Mucosa of gallbladder (tissue), 1 donor: ENCODE results near the gene NEUROG1. TPM values are rescaled to one million over a fixed set of nuclear protein-coding genes. Genes with fewer than 3 reads are reported as not detected.
"Not testable (repeated sequence)": the region's sequence is repeated elsewhere in the genome, so short reads cannot be mapped to it uniquely, and the experiment has no call there.

Experiments used
- DNase-seq: peaks from one replicate; pipeline ENCODE4 v3.0.0-alpha.2; 2020; ENCODE audit warnings: low spot score
- total RNA-seq: library from RNA; stranded (reverse); gene quantifications from one replicate; pipeline ENCODE4 v1.2.1, GENCODE V29; 2021
- donor health status: DM: no; HTN: no; CAD: no.

The NEUROG1 gene
- total RNA-seq, 1 donor from 2014 or later: not detected

- DNase-seq: no peak
Measured at GRCh38 chr5:135537271-135537670, 1.5 kb upstream of the NEUROG1 start.

DNA sequence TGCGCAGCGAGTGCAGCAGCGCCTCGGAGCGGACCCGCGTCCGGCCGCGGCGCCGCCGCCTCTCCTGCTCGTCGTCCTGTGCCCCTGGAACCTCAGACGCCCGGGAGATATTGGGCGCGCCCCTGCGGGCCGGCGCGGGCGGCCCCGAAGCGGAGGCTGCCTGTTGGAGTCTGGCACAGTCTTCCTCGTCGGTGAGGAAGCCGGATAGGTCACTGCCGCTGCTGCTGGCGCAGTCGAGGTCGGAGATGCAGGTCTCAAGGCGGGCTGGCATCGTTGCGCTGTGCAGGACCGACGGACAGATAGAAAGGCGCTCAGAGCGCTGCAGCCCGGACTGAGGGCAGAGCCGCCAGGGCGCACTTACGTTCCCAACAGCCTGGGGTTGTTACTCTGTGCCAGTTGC is 344 bp downstream of the NEUROG1 start:
- DNase-seq: no peak

GRCh38 chr5:135534609-135535419 is 950 bp downstream of the NEUROG1 start:
- no peak for DNase-seq

DNA sequence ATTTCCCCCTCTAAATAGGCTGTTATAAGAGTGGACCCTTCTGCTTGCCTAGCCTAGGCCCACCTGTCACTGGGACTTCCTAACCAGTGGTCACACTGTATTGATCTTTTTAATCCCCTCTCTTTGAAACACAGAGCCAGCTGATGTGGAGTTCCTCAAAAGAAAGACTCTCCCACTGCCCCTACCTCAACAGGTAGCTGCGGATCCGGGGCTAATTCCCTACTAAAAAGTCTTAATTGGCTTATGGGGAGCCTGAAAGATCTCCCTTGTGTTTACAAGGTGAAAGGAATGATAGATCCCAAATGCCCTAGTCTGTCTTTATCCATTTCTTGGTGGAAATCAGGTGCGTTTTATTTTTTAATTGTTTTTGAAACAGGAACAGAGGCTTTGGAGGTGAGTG is 2.0 kb downstream of the NEUROG1 start:
- DNase-seq: no peak

DNA sequence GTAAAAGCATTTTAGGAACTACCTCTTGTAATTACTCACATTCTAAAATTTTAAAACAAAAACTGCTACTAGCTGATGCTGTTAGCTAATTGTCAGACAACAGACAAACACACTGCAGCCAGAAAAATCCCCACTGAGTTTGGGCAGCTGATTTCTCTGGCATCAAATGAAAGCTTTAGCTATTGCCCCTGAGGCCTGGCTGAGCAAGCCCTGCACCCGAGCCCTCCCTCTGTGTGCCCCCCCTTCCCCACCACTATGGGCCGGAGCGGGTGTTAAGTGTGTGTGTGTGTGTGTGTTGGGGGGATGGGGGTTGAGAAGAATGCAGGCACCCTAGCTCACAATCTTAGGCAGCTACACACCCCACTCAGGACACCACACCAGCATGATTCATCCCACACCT is 2.4 kb downstream of the NEUROG1 start:
- DNase-seq: no peak

GRCh38 chr5:135529576-135529975 is 6.2 kb downstream of the NEUROG1 start:
- DNase-seq: not testable (repeated sequence)

DNA sequence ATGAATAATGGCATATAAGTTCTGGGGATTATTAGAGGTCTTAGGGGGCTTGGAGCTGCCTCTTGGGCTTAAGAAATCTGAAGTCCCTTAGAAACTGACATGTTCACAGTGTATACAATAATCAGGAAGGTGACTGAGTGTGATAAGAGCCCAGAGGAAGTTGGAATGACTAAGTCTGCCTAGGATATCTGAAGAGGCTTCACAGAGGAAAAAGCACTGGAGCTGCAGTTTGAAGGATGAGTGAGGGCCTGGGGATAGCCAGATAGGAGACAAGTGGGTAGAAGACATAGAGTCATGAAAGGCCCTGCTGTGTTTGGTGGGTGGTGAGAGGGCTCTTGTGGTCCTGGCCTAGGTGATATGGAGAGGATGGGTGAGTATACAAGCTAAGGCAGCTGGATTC is 8.8 kb downstream of the NEUROG1 start:
- DNase-seq: no peak

DNA sequence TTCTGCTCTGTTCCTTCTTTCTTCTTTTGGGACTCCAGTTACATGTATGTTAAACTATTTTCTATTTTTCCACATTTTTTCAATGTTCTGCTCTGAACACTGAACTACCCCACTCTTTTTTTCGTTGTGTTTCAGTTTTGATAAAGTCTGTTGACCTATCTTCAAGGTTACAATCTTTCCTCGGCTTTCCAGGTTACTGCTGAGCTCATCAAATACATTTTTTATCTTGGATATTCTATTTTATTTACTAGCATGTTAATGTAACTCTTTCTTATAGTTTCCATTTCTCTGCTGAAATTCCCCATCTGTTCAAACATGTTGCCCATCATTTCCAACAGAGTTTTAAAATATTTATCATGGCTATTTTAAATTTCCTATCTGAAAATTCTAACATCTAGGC is 13.8 kb downstream of the NEUROG1 start:
- no peak for DNase-seq

DNA sequence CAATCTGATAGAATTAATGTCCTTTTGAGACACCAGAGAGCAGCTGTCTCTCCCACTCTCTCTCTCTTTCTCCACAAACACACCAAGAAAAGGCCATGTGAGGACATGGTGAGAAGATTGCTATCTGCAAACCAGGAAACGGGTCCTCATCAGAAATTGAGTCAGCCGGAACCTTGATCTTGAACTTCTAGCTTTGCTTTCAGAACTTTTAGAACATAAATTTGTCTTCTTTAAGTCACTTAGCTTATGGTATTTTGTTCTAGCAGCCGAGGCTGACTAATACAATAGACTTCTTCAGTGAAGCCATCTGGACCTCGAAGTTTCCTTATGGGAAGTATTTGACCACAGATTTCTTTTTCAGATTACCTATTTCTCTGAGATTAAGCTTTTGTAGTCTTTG is 18.1 kb downstream of the NEUROG1 start:
- DNase-seq: no peak

DNA sequence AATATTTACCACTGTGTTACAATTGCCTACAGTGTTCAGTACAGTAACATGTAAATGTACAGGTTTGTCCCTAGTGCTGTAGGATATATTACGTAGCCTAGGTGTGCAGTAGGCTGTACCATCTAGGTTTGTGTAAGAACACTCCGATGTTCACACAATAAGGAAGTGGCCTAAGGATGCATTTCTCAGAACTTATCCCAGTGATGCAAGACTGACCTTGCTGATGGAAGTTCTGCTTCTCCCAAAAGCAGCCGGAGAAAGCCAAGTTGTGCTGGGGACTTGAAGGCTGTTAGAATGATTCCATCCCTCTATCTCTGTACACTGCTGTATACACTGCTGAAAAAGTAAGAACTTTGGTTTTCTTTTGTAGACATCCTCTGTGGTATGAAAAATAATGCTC is 21.6 kb downstream of the NEUROG1 start:
- no peak for DNase-seq

DNA sequence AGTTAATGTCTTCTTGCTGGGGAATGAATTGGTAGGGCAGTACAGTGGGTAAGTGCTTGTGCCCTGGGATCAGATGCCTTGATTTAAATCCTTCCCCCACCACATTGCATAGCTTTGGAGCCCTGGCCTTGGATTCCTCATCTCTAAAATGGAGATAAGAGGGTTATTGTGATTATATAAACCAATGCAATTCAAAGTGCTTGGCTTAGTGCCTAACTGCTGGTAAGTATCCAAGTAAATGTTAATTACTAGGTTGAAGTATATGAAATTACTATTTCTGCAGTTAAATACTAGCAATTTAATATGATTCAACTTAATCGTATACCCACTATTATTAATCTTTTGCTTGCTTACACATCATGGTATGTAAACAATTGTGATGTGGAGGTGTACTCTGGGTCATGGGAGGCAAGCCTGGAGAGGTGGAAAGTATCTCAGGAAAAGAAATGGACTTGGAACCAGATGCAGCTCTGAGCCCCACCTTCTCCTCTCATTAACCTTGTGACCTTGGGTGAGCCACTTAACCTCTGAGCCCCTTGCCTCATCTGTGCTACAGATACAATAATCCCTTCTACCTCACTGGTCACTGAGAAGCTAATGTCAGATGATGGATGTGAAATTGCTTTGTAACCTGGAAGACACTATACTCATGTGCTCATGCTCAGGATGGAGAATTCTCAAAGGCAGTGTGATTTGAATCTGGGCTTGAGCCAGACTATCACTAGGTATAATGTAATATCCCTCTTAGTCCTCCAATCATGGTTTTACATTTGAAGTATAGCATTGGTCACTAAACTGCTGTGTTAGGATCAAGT is 23.8 kb downstream of the NEUROG1 start:
- DNase-seq: no peak

DNA sequence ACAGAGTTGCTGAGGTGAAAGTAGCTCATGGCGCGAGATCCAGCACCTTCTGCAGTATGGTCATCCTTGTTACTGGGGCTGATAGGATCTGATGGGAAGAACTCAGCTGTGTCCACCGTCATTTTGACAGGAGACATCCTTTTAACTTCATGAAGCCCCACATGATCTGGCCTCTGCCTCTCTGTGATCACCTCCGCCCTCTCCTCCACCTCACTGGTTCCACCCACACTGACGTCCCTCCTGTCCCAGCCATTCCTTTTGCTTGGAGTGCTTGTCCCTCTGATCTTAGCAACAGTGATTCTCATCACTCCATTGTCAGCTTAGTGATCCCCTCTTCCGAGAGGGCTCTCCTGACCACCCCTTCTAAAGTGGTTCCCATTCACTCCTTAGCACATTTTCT is 25.8 kb downstream of the NEUROG1 start:
- DNase-seq: no peak

DNA sequence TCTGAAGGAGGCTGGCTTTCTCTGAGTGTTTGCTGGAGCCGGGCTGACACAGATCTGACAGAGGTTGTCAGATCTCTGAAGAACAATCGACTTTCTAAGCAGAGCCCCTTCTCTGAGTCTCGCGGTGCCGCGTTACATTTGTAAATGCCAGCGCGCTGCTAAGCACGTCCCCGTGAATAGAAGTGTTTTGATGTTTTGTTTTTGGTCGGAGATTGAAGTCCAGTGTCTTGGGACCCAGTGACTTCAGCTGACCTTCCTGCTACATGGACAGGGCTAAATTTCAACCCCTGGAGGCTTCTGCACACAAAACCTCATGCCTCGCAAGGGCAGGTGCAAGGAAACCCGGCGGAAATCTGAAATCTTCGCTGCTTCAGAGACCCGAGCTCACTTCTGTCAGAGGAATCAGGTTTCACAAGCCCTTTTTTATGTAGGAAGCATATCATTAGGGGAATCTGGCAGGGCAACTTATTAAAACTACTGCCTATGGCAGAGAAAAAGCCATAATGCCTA is 27.2 kb downstream of the NEUROG1 start:
- DNase-seq: no peak

DNA sequence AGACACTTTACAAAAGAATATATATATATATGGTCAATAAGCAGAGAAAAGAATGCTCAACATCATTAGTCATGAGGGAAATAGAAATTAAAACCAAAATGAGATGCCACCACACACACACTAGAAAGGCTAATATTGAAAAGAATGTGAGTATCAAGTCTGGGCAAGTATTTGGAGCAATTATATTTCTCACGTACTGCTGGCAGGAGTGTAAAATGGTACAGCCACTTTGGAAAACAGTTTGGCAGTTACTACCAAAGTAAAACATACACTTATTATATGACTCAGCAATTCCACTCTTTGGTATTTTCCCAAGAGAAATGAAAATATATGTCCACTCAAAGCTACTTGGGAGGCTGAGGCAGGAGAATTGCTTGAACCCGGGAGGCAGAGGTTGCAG is 29.8 kb downstream of the NEUROG1 start:
- no peak for DNase-seq

- DNase-seq: no peak
Measured at GRCh38 chr5:135504376-135504775, 31.4 kb downstream of the NEUROG1 start.

DNA sequence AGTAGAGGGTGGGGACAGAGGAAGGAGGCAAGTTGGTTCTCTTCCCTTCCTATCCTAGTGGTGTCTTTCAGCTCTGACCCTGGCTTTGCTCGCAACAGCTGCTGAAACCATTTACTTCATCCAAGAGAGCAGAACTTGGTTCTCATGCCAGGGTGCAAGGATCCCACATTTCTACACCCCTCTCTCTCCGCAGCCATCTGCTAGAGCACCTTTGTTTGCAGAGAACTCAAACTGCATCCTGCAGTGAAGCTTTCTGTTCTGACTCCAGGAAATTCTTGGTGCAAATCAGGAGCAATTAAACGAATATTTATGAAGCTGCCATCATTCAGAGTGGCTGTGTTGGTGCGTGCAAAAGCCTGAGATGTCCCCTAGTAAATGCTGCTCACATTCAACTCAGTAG is 31.9 kb downstream of the NEUROG1 start:
- DNase-seq: no peak

- DNase-seq: no peak
Measured at GRCh38 chr5:135502836-135503520, 32.8 kb downstream of the NEUROG1 start.

DNA sequence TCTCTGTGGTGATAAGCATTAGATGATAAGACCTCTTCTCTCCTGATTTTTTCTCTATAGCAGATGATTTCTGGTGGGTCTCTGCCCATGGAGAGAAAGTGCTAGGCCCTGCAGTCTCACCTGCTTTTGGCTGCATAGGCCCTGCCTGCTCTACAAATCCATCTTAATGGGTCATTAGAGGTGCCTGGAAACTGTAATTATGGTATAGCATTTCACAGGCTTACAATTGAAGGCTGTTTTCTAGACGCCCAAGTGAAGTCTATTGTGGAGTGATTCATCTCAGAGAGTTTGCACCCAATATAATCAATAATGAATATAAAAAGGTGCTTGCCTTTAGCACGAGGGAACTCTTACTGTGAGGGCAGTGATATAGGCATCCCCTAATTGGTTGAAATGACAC is 33.8 kb downstream of the NEUROG1 start:
- DNase-seq: no peak

DNA sequence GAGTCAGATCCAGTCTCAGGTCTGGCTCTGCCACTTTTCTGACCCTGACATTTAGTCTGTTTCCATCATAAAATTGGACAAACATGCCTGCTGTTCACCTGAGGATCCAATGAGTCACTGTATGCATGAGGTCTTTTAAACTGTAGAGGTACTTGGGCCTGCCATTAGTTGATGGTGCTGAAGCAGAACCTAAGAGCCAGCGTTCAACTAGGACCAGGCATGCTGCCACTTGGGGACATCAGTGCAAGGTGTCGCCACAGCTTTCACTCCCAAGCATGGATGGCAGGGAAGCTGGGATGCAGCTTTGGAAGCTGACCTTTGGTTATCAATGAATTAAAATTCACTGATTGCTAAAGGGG is 37.1 kb downstream of the NEUROG1 start:
- no peak for DNase-seq

DNA sequence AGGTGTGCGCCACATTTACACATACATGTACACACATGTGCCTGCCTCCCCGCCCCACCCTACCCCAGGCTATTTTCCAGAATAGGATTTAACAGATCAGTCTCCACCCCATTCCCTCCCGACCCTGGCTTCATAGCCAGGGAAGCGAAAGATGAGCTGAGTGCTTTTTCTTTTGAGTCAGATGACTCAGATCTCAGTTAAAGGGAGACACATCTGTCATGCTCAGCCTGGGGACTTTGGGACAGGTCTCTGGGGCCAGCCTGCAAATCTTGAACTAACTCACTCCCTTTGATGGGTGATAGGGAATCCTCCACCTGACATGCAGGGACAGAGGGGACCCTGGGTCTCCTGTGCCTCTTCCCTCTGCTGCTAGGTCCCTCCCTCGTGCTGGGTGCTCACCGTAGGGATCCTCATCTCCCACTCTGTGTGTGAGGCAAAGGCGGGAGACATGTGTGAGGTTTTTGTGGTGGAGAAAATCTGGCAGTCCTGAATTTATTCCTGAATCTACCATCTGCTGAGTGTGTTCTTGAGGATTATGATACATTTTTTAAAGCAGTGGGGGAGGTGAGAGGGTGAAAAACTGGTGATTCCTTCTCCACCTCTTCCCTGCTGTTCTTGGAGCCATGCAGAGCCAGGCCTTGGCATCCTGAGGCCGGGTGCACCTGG is 37.7 kb downstream of the NEUROG1 start:
- DNase-seq: no peak

- not testable (repeated sequence) for DNase-seq
Measured at GRCh38 chr5:135495531-135495930, 40.2 kb downstream of the NEUROG1 start.

DNA sequence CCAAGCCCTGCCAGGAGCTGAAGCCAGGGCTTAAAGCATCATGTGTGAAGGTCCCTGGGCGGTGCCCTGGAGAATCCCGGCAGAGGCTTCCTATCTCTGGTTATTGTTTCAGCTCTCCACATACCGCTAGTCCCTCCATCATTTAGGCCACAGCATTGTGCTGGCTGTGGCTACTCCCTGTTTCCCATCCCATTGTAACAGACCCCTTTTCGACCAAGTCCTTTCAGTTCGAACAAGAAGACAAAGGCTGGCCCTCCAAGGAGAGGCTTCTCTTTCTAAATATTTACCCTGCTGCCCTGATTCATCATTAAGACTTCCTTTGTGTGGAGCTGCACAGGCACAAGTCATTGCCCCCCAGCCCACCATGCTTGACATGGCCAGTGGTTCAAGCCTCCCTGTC is 41.6 kb downstream of the NEUROG1 start:
- no peak for DNase-seq
